GM21515 (cell line): ENCODE data around the gene RAPGEF1.

Source experiments
- ATAC-seq: cut with Tn5 transposase; IDR thresholded peaks from one replicate; pipeline ENCODE4 v1.9.1; 2021; ENCODE audit not compliant: unreplicated experiment

The RAPGEF1 gene

DNA sequence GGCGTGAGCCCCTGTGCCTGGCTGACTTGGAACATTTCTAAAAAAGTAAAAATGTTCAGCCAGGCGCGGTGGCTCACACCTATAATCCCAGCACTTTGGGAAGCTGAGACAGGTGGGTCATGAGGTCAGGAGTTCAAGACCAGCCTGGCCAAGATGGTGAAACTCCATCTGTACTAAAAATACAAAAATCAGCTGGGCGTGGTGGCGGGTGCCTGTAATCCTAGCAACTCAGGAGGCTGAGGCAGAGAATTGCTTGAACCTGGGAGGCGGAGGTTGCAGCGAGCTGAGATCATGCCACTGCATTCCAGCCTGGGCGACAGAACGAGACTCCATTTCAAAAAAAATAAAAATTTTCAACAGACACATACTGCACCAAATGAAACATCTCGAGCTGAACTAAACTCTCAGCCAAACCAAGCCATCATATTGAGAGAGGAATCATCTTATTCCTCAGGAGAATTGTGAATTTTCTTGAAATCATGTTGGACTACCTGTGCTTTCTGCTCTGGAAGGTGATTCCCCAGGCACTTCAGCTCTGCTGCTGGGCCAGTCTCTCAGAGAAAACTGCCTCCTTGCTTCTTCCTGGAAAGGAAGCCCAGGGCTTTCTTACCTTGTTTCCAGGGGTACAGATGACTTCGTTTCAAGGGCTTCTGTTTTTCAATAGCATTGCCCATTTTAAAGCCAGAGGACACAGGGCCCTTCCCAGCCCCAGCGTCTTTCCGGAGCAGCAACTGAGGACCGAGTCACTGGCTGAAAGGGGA lies 30.7 kb downstream of the RAPGEF1 start:
- ATAC-seq, result peak; percentile 10

DNA sequence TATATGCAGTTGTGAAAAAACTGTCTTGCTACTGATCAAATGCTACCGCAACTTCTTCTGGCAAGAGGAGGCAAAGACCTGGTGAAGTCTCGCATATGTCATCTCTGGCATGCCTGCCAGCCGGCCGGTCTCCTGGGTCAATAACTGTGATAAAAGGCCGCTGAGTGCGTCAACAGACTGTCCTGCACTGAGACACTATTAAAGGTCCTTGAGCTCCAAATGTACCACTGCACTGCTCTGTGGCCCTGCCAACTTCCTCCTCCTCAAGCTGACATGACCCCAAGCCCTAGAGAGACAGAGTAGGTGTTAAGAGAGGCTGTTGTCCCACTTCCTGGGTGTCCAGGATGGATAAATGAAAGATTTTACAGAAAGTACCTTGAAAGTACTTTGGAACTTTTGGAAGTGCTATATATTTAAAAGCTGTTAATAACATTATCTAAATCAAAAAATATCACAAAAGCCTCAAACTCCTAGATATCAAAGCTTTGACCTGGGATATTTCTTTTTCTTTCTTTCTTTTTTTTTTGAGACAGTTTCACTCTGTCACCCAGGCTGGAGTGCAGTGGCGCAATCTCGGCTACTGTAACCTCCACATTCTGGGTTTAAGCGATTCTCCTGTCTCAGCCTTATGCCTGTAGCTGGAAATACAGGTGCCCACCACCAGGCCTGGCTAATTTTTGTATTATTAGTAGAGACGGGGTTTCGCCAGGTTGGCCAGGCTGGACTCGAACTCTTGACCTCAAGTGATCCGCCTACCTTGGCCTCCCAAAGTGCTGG lies 31.5 kb downstream of the RAPGEF1 start:
- ATAC-seq, result no peak

DNA sequence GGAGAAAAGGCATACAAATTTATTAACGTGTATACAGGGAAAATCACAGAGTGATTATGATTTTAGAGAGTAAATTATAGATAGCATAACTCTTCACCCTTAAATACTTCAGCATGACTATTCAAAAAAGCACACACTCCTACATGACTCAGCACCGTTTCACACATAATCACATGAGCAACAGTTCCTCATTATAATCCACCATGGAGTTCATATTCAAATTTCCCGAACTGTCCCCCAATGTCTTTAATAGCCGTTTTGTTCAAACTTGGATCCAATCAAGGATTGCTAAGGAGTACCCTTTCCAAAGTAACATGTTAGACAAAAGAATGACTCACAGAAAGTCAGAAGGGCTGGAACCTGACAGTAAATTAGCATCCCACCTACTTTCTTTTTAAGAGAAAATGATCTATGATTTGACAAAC lies 32.1 kb downstream of the RAPGEF1 start:
- ATAC-seq, result no peak

DNA sequence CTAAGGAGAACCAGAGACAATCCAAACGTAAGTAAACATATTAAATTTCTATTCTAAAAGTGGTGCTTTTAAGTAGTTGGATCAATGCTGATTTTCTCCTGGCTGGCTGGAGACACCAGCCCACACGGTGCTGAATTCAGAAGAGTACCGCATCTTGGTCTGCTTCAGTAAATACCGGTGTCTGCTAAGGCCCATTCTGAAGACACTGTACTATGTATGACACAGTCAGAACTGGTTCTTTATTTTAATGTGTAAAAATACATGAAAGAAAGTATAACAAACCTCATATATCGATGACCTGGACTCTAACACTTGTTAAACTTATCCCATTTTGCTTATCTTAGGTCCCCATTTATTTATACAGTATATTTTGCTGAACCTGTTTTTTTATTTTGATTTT lies 32.8 kb downstream of the RAPGEF1 start:
- ATAC-seq, result no peak

DNA sequence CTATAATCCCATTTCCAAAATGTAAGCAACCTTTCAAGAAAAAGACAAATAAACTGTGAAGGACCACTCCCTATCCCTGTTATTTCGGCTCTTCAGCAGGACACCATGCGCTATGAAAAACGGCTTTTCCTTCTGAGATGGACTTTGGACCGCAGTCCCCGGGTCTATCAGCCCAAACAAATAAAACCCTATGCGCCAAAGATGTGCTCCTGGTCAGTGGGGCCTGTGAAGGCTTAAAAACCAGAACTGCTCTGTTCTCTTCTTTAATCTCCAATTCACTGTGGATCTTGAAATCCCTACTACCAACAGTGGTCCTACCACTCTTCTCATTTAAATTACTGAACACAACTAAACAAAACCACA lies 33.3 kb downstream of the RAPGEF1 start:
- ATAC-seq, result no peak

DNA sequence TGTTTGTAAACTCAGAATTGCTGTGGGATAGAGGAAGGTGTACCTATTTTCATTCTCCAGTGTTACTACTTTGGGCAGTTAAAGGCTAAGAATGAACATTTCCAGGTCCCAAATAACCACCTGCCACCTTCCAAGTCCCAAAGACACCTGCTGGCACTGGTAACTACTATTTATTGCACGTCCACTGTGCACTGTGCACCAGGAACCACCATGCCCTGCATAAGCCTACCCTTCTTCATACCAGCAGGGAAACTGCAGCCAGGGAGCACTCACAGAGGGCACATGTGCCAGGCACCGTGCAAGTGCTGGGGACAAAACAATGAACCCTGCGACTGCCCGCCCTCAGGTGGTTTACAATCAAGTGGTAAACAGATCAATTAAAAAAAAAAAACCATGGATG lies 34.9 kb downstream of the RAPGEF1 start:
- ATAC-seq, result no peak

DNA sequence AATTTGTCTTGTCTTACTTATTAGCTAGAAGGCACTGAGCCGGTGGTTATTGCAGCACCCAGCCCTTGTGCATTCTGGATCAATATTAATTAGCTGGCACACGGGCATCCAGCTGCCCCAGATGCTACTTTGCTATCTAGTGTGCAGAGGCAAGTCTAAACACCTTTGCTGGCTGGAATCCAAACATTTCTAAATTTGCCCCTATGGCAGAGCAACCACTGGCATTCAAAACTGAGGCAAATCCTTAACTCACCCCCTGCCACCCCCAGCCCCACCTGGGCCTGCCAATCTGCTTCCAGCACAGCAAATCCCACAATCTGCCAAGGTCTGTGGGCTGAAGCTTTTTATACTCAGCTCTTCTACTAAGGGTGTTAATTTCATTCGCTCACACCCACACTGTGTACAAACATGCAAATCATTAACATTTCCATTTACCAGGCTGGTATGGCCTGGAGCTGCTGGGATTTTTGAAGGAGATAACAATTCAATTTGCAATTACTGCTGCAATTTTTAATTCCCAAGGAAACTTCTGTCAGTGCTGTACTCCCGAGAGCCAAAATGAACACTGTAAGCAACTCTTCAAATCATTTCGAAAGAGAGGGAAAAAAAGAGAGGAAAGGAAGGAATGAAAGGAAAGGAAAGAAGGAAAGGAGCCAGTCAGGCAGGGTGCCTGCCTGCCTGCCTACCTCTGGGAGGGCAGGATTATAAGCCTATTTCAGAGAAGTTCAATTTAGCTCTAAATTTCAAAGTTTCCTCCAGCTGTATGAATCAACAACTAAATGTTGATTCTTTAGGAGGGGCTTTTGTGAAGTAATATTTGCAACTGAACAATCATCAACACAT lies 35.5 kb downstream of the RAPGEF1 start:
- ATAC-seq, result no peak

DNA sequence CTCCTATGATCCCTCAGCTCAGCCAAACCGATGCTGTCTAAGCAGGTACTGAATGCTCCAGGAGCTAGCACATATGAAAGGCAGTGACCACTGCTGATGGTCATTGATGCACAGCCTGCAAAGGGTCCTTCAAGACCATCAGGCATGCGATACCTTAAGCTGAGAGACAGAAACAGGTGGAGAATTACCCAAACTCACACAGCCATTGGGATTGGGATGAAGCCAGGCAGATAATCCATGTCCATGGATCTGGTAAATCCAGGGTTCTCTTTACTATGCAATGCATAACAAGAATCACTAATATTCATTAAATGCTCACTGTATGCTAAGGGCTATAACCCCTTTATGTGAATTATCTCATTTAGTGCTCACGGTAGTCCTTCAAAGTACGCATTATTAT lies 36.2 kb downstream of the RAPGEF1 start:
- ATAC-seq, result no peak

DNA sequence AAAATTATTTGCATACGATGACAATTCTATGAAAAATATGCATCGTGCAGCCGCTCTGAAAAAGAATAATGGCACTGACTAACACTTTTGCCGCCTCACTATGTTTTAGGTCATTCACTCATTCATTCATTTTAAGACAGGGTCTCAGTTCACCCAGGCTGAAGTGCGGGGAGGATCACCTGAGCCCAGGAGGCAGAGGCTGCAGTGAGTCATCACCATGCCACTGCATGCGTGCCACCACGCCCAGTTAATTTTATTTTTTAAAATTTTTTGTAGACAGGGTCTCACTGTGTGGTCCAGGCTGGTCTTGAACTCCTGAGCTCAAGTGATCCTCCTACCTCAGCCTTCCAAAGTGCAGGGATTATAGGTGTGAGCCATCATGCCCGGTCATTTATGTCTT lies 37.0 kb downstream of the RAPGEF1 start:
- no peak for ATAC-seq

DNA sequence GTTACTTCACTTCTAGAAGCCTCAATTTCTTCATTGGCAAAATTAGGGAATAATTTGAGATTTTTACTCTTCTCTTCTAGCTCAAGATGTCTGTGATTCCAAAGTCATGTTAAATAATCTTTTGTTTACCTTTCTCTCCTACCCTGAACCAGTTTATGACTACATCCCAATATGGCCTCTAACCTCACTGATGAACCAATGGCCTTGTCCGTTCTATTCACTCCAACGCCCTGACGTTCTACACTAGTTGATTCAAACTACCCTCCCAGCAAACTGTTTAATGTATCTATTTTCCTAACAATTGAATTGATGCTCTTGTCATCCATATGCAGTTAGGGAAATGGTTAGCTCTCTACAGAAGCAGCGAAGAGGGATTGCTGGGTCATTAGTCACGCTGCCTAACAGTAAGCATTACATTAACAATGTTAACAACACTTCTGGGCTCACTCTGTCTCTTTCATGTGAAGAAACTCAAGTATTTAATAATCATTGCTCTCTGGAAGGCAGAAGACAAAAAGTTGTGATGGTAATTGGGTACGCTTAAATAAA lies 38.0 kb downstream of the RAPGEF1 start:
- no peak for ATAC-seq

DNA sequence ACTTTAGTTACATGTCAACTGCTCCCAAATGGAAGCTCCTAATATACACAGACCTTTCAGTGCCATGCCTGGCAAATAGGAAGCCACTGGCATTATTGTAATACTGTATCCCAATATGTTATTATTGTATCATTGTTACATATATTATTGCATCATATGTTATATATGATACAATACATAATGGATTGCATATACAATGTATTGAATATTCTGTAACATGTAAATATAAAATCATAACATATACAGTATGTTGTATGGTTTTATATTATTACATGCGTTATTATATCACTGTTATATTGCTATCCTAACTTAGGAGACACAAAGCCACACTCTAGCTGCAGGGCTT lies 38.5 kb downstream of the RAPGEF1 start:
- ATAC-seq, result no peak

DNA sequence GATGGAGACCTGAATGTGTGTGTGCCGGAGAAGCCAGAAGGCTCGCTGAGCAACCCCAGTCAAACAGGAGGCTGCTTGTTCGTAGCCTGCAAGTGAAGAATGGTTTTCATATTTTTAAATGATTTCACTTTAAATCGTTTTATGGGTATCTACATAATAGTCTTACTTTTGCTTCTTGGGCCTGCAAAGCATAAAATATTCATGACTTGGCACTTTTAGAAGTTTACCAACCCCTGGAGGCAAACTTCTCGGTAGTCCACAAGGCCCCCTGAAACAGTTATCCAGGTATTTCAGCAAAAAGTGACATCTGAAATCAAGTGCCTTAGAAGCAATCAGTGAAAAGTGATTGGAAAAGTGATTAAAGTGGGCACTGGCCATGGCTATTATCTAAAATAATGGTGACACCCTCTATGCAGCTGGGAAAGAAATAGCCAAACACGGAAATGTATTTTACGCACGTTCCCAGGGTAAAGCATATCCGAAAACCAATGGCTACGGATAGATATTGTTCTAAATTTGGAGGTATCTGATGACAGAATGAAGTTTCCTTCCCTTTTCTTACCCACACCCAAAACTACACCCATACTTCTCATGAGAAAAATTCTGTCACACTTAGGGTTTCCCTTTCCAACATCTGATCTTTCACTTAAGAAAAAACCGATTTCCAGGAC lies 39.0 kb downstream of the RAPGEF1 start:
- ATAC-seq, result no peak

DNA sequence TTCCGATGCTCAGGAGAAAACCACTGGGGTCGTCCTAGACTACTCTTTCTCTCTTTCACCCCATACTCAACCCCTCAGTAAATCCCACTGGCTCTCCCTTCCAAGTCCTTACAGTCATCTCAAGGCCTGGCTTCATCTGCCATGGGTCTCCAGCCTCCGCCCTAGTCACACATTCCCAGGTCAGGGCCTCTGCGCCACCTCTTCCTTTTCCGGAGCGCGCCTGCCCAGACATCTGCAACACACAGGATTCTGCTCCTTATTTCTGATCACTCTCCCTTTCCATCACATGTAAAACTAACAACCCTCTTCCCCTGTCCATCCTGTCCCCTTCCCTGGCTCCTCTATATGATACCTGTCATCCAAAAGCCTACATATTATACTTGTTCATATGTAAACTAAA lies 39.8 kb downstream of the RAPGEF1 start:
- ATAC-seq, result no peak

DNA sequence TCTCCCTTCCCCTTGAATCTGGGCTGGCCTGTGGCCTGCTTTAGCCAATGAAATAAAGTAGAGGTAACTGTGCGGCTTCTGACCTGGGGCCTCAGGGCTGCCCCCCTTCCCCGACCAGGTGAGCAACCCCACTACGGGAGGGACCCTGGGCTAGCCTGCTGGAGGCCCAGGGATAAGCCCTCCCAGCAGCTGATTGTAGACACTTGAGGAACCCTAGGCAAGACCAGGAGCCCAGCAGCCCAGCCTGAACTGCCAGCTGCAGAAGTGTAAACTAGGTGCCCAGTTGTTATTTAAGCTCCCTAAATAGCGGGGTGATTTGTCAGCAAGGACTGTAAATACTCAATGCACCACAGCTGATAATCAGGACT lies 41.3 kb downstream of the RAPGEF1 start:
- no peak for ATAC-seq

DNA sequence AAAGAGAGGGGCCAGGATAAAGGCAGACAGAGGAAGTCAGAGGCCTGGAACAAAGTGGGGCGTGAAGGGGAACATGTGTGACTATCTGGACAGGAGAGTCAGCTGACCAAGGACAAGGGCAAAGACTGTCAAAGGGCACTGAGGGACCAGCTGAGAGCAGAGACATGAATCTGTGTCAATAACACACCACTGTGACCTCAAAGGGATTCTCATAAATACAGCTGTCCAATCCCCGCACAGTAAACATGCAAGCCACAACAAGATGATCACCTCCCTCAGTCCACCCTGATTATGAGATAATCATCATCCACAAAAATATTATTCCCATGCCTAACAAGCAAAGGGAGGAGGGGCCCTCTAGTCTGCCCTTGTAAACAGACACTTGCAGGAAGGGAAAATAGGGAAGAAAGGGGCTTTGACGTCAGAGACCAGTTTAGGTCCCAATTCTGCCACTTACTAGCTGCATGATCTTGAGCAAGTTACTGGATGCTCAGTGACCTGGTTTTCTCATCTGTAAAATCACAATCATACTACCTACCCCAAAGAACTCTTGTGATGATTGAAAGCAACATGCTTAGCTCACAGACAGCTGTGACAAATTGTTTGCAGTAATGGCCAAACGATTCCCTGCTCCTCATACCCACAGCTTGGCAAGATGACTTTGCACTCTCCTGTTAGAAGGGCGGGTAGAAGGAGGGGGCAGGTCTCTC lies 41.8 kb downstream of the RAPGEF1 start:
- ATAC-seq, result no peak

DNA sequence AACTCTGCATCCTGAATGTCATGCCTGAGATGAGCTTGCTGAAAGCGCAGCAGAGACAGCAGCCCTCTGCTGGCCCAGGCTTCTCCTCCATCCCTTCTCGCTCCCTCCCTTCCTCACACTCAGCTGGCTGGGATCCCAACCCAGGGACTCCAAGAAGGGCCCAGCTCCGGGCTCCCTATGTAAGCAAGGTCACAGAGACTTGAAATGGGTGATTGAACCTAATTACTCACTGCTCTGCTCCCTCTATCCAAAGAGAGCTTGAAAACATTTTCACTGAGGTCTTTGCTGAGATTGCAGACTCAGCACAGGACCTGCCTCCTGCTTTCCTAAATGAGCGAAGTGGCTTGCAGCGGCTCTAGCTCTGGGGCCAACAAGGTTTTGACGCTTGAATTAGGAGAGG lies 42.8 kb downstream of the RAPGEF1 start:
- ATAC-seq, result no peak

DNA sequence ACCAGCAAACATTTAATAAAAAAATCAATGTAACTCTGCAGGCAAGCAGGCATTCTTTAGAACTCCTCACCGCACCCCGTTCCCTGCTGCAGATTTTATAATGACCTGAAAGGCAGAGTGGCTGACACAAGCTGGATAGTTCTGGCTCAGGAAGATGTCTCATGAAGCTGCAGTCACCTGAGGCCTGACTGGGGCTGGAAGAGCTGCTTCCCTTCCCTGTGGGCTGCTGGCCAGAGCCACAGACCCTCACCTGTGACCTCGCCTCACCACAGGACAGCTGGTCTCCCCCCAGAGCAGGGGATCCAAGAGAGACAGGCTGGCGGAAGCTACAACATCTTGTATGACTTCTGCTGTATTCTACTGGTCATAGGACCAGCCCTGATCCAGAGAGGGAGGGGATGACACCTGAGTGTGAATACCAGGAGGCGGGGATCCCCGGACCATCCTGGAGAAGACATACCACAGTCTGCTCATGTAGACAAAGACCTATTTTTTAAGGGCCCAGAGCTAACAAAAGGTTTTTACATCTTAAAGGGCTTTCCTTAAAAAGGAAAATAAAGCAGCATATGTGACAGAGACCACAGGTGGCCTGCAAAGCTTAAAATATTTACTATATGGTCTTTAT lies 43.9 kb downstream of the RAPGEF1 start:
- no peak for ATAC-seq

DNA sequence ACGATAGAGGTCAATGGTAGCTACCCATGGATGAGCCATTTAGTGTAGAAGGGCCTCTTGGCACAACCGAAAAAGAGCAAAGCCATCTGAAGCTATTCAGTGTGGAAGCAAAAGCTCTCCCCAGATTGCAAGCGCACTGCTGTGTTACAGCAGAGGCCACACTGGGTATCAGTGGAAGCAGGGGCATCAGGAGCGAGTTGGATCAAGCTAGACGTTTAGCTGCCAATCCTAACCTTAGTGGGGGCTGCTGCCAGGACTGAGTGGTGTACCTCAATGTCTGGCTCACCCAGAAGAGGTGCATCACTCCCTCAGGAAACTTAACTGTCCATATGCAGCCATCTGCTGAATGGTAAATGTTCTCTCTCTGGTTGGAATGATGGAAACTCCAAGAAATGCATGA lies 44.5 kb downstream of the RAPGEF1 start:
- ATAC-seq, result no peak

DNA sequence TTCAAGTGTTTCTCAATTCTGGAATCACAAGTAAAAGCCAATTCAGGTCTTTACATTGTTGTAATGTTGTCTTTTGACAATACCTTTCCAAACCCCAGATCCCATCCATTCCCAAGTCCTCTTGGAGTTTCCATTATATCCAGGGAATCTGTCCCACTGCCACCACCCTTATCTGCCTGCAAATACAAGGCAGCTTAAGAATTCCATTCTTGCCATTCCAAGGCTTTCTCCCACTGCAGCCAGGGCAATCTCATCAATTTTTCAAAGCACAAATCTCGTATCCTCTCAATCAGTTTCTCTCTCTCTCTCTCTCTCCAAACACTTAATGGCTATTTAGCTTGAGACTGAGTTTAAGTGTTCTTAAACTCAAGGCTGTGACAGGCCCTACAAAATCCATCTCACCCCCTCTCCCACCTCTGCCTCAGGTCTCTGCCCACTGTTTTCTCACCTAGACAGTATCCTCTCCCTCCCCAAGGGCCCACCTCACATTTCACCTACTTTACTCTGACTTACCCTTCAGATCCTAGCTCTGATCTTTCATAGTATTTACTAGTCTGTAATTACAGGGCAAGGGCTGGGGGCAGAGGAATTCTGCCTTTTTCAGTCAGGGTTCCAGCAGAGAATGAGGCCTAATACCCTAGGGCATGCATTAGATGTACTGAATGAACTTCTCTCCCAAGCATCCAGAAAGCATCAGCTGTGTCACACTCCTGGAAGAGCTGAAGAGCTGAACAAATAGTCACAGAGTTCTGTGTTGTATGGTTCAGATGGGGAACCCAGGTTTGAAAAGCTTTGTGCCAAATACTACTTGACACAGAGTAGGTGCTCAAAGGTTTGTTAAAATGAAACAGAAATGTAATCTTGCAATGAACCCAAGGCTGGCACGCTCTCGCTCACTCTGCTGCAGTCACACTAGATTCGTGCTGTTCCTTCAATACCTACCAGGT lies 46.0 kb downstream of the RAPGEF1 start:
- ATAC-seq, result no peak
